NT2/D1 (cell line): ENCODE data around the gene GALK2.
"Not testable (repeated sequence)": the region's sequence is repeated elsewhere in the genome, so short reads cannot be mapped to it uniquely, and the experiment has no call there.

Experiments used
- DNase-seq: peaks from one replicate; pipeline ENCODE4 v3.0.0-alpha.2; 2011; ENCODE audit warnings: low read depth, low spot score
- H3K27me3 ChIP-seq: 2 replicates; pipeline ENCODE4 v1.6.0; 2011; ENCODE audit warnings: mild to moderate bottlenecking; ENCODE audit not compliant: insufficient read length, insufficient read depth
- H3K36me3 ChIP-seq: 2 replicates; pipeline ENCODE4 v1.6.1; 2011; ENCODE audit warnings: mild to moderate bottlenecking, low read length, mixed read lengths; ENCODE audit not compliant: insufficient read depth, insufficient read length
- H3K4me1 ChIP-seq: 2 replicates; pipeline ENCODE4 v1.5.1; 2011; ENCODE audit not compliant: insufficient read depth, insufficient read length
- H3K4me3 ChIP-seq: 2 replicates; pipeline ENCODE4 v1.5.1; 2011; ENCODE audit warnings: low read depth; ENCODE audit not compliant: insufficient read length
- H3K9ac ChIP-seq: 2 replicates; pipeline ENCODE4 v1.6.0; 2011; ENCODE audit warnings: low read depth; ENCODE audit not compliant: insufficient read length
- H3K9me3 ChIP-seq: 2 replicates; pipeline ENCODE4 v1.5.1; 2011; ENCODE audit warnings: mild to moderate bottlenecking, low read length; ENCODE audit not compliant: insufficient read depth
- SUZ12 ChIP-seq: IDR thresholded peaks from 2 replicates; pipeline ENCODE4 v1.6.1; 2011; ENCODE audit not compliant: insufficient read length, insufficient read depth; ENCODE audit errors: extremely low read depth
- YY1 ChIP-seq: IDR thresholded peaks from 2 replicates; pipeline ENCODE4 v1.6.1; 2011; ENCODE audit not compliant: insufficient read length, insufficient read depth
- ZNF274 ChIP-seq: IDR thresholded peaks from 2 replicates; pipeline ENCODE4 v1.6.1; 2011; ENCODE audit warnings: mild to moderate bottlenecking, low read depth, low read length

GALK2 gene

GRCh38 chr15:49200347-49200746 lies 30.3 kb downstream of the GALK2 start:
- no peaks in the 10 kb centered on the region for H3K27me3 ChIP-seq
- no peaks in the 10 kb centered on the region for H3K9me3 ChIP-seq
- no peaks in the 10 kb centered on the region for H3K36me3 ChIP-seq
- no peak for DNase-seq
- no peaks in the 10 kb centered on the region for H3K4me1 ChIP-seq
- TF ChIP-seq SUZ12 (no peak), ZNF274 (no peak), YY1 (no peak)
- H3K9ac ChIP-seq: no peak overlapping the region
- H3K4me3 ChIP-seq: no peak overlapping the region

DNA sequence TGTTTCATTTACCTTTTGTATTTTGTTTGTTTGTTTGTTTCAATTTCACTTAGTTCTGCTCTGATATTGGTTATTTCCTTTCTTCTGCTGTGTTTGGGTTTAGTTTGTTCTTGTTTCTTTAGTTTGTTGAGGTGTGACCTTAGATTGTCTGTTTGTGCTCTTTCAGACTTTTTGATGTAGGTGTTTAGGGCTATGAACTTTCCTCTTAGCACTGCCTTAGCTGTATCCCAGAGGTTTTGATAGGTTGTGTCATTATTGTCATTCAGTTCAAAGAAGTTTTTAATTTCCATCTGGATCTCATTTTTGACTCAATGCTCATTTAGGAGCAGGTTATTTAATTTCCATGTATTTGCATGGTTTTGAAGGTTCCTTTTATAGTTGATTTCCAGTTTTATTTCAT lies 38.1 kb downstream of the GALK2 start:
- not testable (repeated sequence) for H3K27me3 ChIP-seq, H3K9ac ChIP-seq, DNase-seq, H3K36me3 ChIP-seq, H3K4me1 ChIP-seq, H3K4me3 ChIP-seq, H3K9me3 ChIP-seq

DNA sequence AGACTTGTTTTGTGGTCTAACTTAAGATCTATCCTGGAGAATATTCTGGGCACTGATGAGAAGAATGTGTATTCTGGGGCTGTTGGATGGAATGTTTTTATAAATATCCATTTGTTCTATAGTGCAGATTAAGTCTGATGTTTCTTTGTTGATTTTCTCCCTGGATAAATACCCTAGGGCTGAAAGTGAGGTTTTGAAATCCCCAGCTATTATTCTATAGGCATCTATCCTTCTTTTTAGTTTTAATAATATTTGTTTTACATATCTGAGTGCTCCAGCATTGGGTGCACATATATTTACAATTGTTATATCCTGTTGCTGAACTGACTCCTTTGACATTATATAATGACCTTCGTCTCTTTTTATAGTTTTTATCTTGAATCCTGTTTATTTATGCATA lies 42.9 kb downstream of the GALK2 start:
- no peak for DNase-seq
- Histone ChIP-seq H3K4me1 (no peaks in the 10 kb centered on the region), H3K4me3 (no peak overlapping the region), H3K27me3 (no peaks in the 10 kb centered on the region), H3K36me3 (no peaks in the 10 kb centered on the region), H3K9me3 (peaks cover 5% of the 10 kb centered on the region; the same call in 1 of the 2 replicates), H3K9ac (no peak overlapping the region)
- no peak for TF ChIP-seq SUZ12
- no peak for TF ChIP-seq YY1
- no peak for TF ChIP-seq ZNF274

- no peak overlapping the region for H3K9ac ChIP-seq
- DNase-seq: no peak
- H3K9me3 ChIP-seq: no peaks in the 10 kb centered on the region
- no peak for TF ChIP-seq SUZ12
- TF ChIP-seq ZNF274: no peak
- no peak for TF ChIP-seq YY1
- no peaks in the 10 kb centered on the region for H3K27me3 ChIP-seq
- H3K4me1 ChIP-seq: no peaks in the 10 kb centered on the region
- no peak overlapping the region for H3K4me3 ChIP-seq
- H3K36me3 ChIP-seq: peaks cover 2% of the 10 kb centered on the region
These were observed 46.0 kb downstream of the GALK2 start for GRCh38 chr15:49215768-49216739.

GRCh38 chr15:49223536-49224274 lies 53.7 kb downstream of the GALK2 start:
- no peak for DNase-seq
- no peaks in the 10 kb centered on the region for H3K27me3 ChIP-seq
- H3K9me3 ChIP-seq: peaks cover 15% of the 10 kb centered on the region
- no peak overlapping the region for H3K4me3 ChIP-seq
- H3K4me1 ChIP-seq: peaks cover 9% of the 10 kb centered on the region
- no peak overlapping the region for H3K9ac ChIP-seq
- TF ChIP-seq YY1: no peak
- TF ChIP-seq SUZ12: no peak
- TF ChIP-seq ZNF274: no peak
- no peaks in the 10 kb centered on the region for H3K36me3 ChIP-seq

DNA sequence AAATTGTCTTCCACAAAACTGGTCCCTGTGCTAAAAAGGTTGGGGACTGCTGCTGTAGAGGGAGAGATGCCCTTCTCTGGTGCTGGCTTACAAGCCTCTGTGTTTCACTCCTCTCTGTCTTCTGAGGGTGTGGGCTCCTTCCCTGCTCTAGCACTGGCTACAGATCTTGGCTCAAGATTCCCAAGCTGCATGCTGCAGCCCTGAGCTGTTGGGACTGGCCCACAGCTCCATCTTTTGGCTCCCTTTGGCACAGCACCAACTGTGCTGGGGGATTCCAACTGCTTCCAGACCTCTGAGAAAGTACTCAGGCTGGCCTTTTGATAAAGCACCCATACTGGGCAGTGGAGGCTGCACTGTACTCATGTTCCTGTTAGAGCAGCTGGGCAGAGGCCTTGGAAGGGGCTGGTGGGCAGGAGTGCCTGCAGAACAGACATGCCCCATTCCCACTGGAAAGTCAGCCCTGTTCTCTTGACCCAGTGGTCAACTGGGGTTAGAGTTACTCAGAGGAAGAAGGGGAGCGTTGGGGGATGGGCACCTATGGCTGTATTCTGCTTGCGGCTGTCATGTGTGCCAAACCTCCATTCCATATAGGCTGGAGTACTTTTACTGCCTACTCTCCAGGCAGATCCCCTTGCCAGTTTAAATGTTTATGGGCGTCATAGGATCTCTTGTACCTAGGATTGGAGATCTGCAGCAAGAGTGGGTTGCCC lies 55.7 kb downstream of the GALK2 start:
- no peaks in the 10 kb centered on the region for H3K27me3 ChIP-seq
- no peak overlapping the region for H3K4me3 ChIP-seq
- peaks cover 9% of the 10 kb centered on the region for H3K4me1 ChIP-seq
- H3K9me3 ChIP-seq: peaks cover 27% of the 10 kb centered on the region
- no peak for DNase-seq
- H3K9ac ChIP-seq: no peak overlapping the region
- no peak for TF ChIP-seq ZNF274
- TF ChIP-seq YY1: no peak
- no peak for TF ChIP-seq SUZ12
- H3K36me3 ChIP-seq: no peaks in the 10 kb centered on the region

GRCh38 chr15:49227602-49228001 lies 57.6 kb downstream of the GALK2 start:
- Histone ChIP-seq H3K4me1 (peaks cover 9% of the 10 kb centered on the region), H3K4me3 (no peak overlapping the region), H3K36me3 (no peaks in the 10 kb centered on the region), H3K27me3 (no peaks in the 10 kb centered on the region), H3K9me3 (peaks cover 33% of the 10 kb centered on the region), H3K9ac (no peak overlapping the region)
- TF ChIP-seq ZNF274: no peak
- no peak for TF ChIP-seq YY1
- no peak for TF ChIP-seq SUZ12
- no peak for DNase-seq
